ENCODE measurements around the gene GNL1. TPM values are rescaled to one million over a fixed set of nuclear protein-coding genes. Genes with fewer than 3 reads are reported as not detected.

Gene GNL1
- total RNA-seq, 1 experiment from 2014 or later = 101 TPM

GRCh38 chr6:30591008-30591407 lies 34.7 kb upstream of the GNL1 start:
- Histone ChIP-seq H3K27me3 (replicated peaks; ENCODE audit: insufficient read depth, low read depth, low read length, poor library complexity) (no peaks in the 10 kb centered on the region), H3K36me3 (ENCODE audit: insufficient read depth, low read length, poor library complexity, severe bottlenecking) (peaks cover 67% of the 10 kb centered on the region), H3K9me3 (ENCODE audit: low read depth, low read length, poor library complexity, severe bottlenecking) (no peaks in the 10 kb centered on the region), H3K4me3 (ENCODE audit: low read depth, low read length, poor library complexity, severe bottlenecking) (no peak overlapping the region), H3K27ac (ENCODE audit: low read depth, low read length, poor library complexity, severe bottlenecking) (peak overlapping the region; percentile 59), H3K4me1 (ENCODE audit: insufficient read depth, low read length, poor library complexity, severe bottlenecking) (no peaks in the 10 kb centered on the region)
- POLR2A ChIA-PET (ENCODE audit: low non-redundant PET) = interaction anchor here (0.6 kb wide), 2 partner anchors 24 to 61 kb away, joined by 5 to 9 read pairs; no protein-coding TSS in a partner anchor
- no peak for DNase-seq (ENCODE audit: low spot score)
- CTCF ChIA-PET = interaction anchor here (0.6 kb wide), 1 partner anchor 25 kb away, joined by 7 read pairs; no protein-coding TSS in a partner anchor
- intact Hi-C loops (cut with micrococcal nuclease; ENCODE audit: unreplicated experiment) = no loop called here
- no TSS peak for BruUV-seq (replicated peaks)
- no peak for TF ChIP-seq CTCF (conservative IDR thresholded peaks at IDR 0.05; ENCODE audit: low read depth, low read length)
- TF ChIP-seq EZH2 (IDR thresholded peaks at IDR 0.05; ENCODE audit: borderline replicate concordance, low read depth, low read length, poor library complexity, severe bottlenecking) = no peak

GRCh38 chr6:30590509-30590908 lies 34.2 kb upstream of the GNL1 start:
- no peak for DNase-seq (ENCODE audit: low spot score)
- intact Hi-C loops (cut with micrococcal nuclease; ENCODE audit: unreplicated experiment) = no loop called here
- H3K9me3 ChIP-seq (ENCODE audit: low read depth, low read length, poor library complexity, severe bottlenecking) = no peaks in the 10 kb centered on the region
- H3K27ac ChIP-seq (ENCODE audit: low read depth, low read length, poor library complexity, severe bottlenecking) = peak overlapping the region; percentile 59
- POLR2A ChIA-PET (ENCODE audit: low non-redundant PET) = interaction anchor here (0.6 kb wide), 1 partner anchor 24 kb away, joined by 9 read pairs; no protein-coding TSS in a partner anchor
- BruUV-seq (replicated peaks) = no TSS peak
- peaks cover 72% of the 10 kb centered on the region for H3K36me3 ChIP-seq (ENCODE audit: insufficient read depth, low read length, poor library complexity, severe bottlenecking)
- no peak overlapping the region for H3K4me3 ChIP-seq (ENCODE audit: low read depth, low read length, poor library complexity, severe bottlenecking)
- H3K4me1 ChIP-seq (ENCODE audit: insufficient read depth, low read length, poor library complexity, severe bottlenecking) = no peaks in the 10 kb centered on the region
- CTCF ChIA-PET = interaction anchor here (0.6 kb wide), 1 partner anchor 24 kb away, joined by 7 read pairs; no protein-coding TSS in a partner anchor
- TF ChIP-seq EZH2 (IDR thresholded peaks at IDR 0.05; ENCODE audit: borderline replicate concordance, low read depth, low read length, poor library complexity, severe bottlenecking) = no peak
- TF ChIP-seq CTCF (conservative IDR thresholded peaks at IDR 0.05; ENCODE audit: low read depth, low read length) = no peak
- H3K27me3 ChIP-seq (replicated peaks; ENCODE audit: insufficient read depth, low read depth, low read length, poor library complexity) = no peaks in the 10 kb centered on the region

- no peak for DNase-seq (ENCODE audit: low spot score)
- ChIA-PET CTCF (no interaction called here), POLR2A (ENCODE audit: low non-redundant PET) (no interaction called here)
- no TSS peak for BruUV-seq (replicated peaks)
- no peak overlapping the region for H3K27ac ChIP-seq (ENCODE audit: low read depth, low read length, poor library complexity, severe bottlenecking)
- intact Hi-C loops (cut with micrococcal nuclease; ENCODE audit: unreplicated experiment) = no loop called here
- no peaks in the 10 kb centered on the region for H3K9me3 ChIP-seq (ENCODE audit: low read depth, low read length, poor library complexity, severe bottlenecking)
- TF ChIP-seq CTCF (conservative IDR thresholded peaks at IDR 0.05; ENCODE audit: low read depth, low read length) = no peak
- H3K4me1 ChIP-seq (ENCODE audit: insufficient read depth, low read length, poor library complexity, severe bottlenecking) = no peaks in the 10 kb centered on the region
- H3K27me3 ChIP-seq (replicated peaks; ENCODE audit: insufficient read depth, low read depth, low read length, poor library complexity) = no peaks in the 10 kb centered on the region
- no peak overlapping the region for H3K4me3 ChIP-seq (ENCODE audit: low read depth, low read length, poor library complexity, severe bottlenecking)
- H3K36me3 ChIP-seq (ENCODE audit: insufficient read depth, low read length, poor library complexity, severe bottlenecking) = peaks cover 78% of the 10 kb centered on the region
Observed at GRCh38 chr6:30589754-30590358, 33.6 kb upstream of the GNL1 start.

Measured in A673 (cell line).